Thoracic aorta (tissue), 2 donors: ENCODE data around the gene TFIP11. TPM values are rescaled to one million over a fixed set of nuclear protein-coding genes. Genes with fewer than 3 reads are reported as not detected.
A peak's percentile ranks its signal among the peaks of the same experiment; 100 is the strongest.

Experiments used
- ATAC-seq: fragments of 150-250 bp; one replicate; pipeline ENCODE4 v1.8.0; 2017; ENCODE audit warnings: low read depth; ENCODE audit not compliant: insufficient number of reproducible peaks, low FRiP score
- DNase-seq: peaks from one replicate; pipeline ENCODE4 v3.0.0-alpha.2; 2020; ENCODE audit warnings: low spot score
- H3K27ac ChIP-seq, 2 donors: fragments of 200-600 bp; sonication (generic); 1 replicate in 1 of 2; 2 replicates in 1 of 2; pipeline ENCODE4 v1.5.1; 2016; ENCODE audit warnings: mild to moderate bottlenecking in 2 of 2, moderate library complexity in 2 of 2
- H3K27me3 ChIP-seq: fragments of 200-600 bp; sonication (generic); replicated peaks from 2 replicates; pipeline ENCODE4 v1.6.0; 2016; ENCODE audit warnings: mild to moderate bottlenecking; ENCODE audit not compliant: insufficient read depth
- H3K36me3 ChIP-seq: fragments of 200-600 bp; sonication (generic); one replicate; pipeline ENCODE4 v1.5.1; 2016
- H3K4me1 ChIP-seq, 2 donors: fragments of 200-600 bp; sonication (generic); 1 replicate in 1 of 2; 2 replicates in 1 of 2; pipeline versions ENCODE4 v1.5.1 to v1.6.0; 2016; ENCODE audit warnings: low read depth in 2 of 2, mild to moderate bottlenecking in 1 of 2; ENCODE audit not compliant: control insufficient read depth in 1 of 2
- H3K4me3 ChIP-seq: fragments of 200-600 bp; sonication (generic); 2 replicates; pipeline ENCODE4 v1.5.1; 2016; ENCODE audit warnings: mild to moderate bottlenecking
- H3K9me3 ChIP-seq: fragments of 200-600 bp; sonication (generic); 2 replicates; pipeline ENCODE4 v1.5.1; 2016
- CTCF ChIP-seq: fragments of 200-600 bp; sonication (generic); IDR thresholded peaks from one replicate; pipeline ENCODE4 v1.5.1; 2019; ENCODE audit warnings: antibody characterized with exemption
- total RNA-seq, 2 donors: library from RNA; depleted of rRNA; stranded (reverse); fragments of >200 nt; gene quantifications; one replicate each; pipeline versions ENCODE4 v1.1.0 to v1.2.3, GENCODE V29; 2016

TFIP11 gene
- total RNA-seq, 2 donors from 2014 or later, result 21.7 to 60.6 TPM

DNA sequence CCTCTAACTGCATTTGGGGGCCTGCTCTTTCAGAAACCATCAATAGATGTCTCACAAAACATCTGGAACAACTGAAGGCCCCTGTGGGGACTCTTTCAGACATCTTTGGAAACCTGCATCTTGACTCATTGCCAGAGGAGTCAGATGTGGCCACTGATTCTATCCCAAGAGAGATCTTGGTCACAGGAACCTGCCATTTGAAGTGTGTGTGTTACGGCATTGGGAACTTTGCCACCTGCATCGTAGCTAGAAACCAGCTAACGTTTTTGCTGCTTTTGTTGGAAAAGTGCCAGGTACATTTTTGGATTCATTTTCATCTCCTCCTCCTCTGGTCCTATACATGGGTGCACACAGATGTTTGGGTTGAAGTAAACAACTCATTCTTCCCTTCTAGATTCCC, 24.3 kb downstream of the TFIP11 start:
- peaks cover 9 to 20% of the 10 kb centered on the region in 2 donors for H3K4me1 ChIP-seq
- H3K4me3 ChIP-seq, result no peak overlapping the region
- H3K36me3 ChIP-seq, result peaks cover 21% of the 10 kb centered on the region
- ATAC-seq (no peak), DNase-seq (no peak)
- H3K27me3 ChIP-seq, result no peaks in the 10 kb centered on the region
- TF ChIP-seq CTCF, result no peak
- no peaks in the 10 kb centered on the region for H3K9me3 ChIP-seq
- no peak overlapping the region for H3K27ac ChIP-seq

DNA sequence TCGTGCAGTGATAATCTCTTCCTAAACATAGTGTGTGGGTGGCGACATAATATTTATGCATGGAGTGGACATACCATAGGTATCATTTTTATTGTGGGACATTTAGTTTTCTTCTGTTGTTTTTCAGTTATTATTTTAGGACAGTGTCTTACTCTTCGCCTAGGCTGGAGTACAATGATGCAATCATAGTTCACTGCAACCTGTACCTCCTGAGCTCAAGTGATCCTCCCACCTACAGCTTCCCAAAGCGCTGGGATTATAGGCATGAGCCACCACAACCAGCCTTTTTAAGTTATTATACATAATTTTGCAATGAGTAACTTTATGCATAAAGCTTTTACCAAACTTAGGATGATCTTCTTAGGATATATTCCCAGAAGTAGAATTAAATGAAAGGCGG, 25.9 kb downstream of the TFIP11 start:
- Histone ChIP-seq H3K9me3 (no peaks in the 10 kb centered on the region), H3K36me3 (peaks cover 9% of the 10 kb centered on the region), H3K27ac (no peak overlapping the region), H3K4me1 (peaks cover 12 to 36% of the 10 kb centered on the region in 2 donors), H3K4me3 (no peak overlapping the region), H3K27me3 (no peaks in the 10 kb centered on the region)
- no peak for ATAC-seq
- TF ChIP-seq CTCF, result no peak
- DNase-seq, result no peak

GRCh38 chr22:26485806-26486390, 26.4 kb downstream of the TFIP11 start:
- Histone ChIP-seq H3K36me3 (peaks cover 9% of the 10 kb centered on the region), H3K4me3 (no peak overlapping the region), H3K4me1 (peaks cover 16 to 40% of the 10 kb centered on the region in 2 donors), H3K27me3 (no peaks in the 10 kb centered on the region), H3K27ac (no peak overlapping the region), H3K9me3 (no peaks in the 10 kb centered on the region)
- no peak for ATAC-seq
- no peak for TF ChIP-seq CTCF
- DNase-seq, result no peak

- Histone ChIP-seq H3K27ac (peak overlapping the region; percentile 39 to 85), H3K27me3 (no peaks in the 10 kb centered on the region), H3K4me3 (no peak overlapping the region), H3K9me3 (no peaks in the 10 kb centered on the region), H3K36me3 (peaks cover 9% of the 10 kb centered on the region), H3K4me1 (peaks cover 22 to 49% of the 10 kb centered on the region in 2 donors)
- TF ChIP-seq CTCF, result no peak
- DNase-seq (no peak), ATAC-seq (no peak)
Observed at GRCh38 chr22:26485013-26485412, 27.3 kb downstream of the TFIP11 start.

DNA sequence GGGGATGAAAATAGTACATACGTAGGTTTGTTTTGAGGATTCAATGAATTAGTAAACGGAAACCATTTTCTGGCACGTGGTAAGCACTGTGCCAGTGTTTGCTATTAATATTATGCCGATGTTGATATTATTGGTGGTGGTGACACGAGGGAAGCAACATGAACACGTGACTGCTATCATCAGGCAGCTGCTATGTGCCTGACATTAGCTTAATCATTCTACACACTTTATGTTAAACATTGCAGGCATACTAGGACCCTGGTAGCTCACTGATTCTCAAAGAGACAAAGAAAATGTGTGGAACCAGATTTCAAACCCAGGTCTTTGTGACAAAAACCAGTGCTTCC, 27.9 kb downstream of the TFIP11 start:
- Histone ChIP-seq H3K4me1 (peaks cover 23 to 56% of the 10 kb centered on the region in 2 donors), H3K4me3 (peak overlapping the region; percentile 77), H3K9me3 (no peaks in the 10 kb centered on the region), H3K27ac (peak overlapping the region; percentile 78 to 85), H3K27me3 (no peaks in the 10 kb centered on the region), H3K36me3 (peaks cover 7% of the 10 kb centered on the region)
- DNase-seq, result no peak
- ATAC-seq, result no peak
- no peak for TF ChIP-seq CTCF
